GM19238 (cell line): ENCODE data around the gene BCAR3.
A peak's percentile ranks its signal among the peaks of the same experiment; 100 is the strongest.

Experiments used
- DNase-seq: peaks from one replicate; pipeline ENCODE4 v3.0.0; 2011; ENCODE audit warnings: low spot score; ENCODE audit not compliant: insufficient read length

BCAR3 gene

GRCh38 chr1:93598861-93599439 is 82.7 kb downstream of the BCAR3 start:
- DNase-seq = no peak

- DNase-seq = no peak
Measured at GRCh38 chr1:93598396-93598795, 83.2 kb downstream of the BCAR3 start.

DNA sequence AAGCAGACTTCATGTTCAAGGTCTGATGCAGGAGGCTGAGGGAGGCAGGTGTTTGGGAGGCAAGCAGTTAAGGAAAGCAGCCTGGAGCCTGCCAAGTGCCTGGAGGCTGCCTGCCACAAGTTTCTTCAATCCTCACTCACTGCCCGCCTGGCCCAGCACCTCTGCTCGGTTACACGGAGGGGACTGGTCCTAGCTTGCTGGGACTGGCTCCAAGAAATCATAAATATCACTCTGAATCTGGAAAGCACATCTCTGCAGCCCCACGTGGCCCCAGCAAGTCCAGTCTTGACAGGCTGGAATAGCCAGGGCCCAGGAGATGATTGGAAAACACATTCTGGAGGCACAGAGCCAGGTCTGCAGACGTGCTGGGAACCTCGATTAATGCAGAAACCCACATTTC is 83.9 kb downstream of the BCAR3 start:
- DNase-seq = no peak

GRCh38 chr1:93596329-93597089 is 85.1 kb downstream of the BCAR3 start:
- no peak for DNase-seq

DNA sequence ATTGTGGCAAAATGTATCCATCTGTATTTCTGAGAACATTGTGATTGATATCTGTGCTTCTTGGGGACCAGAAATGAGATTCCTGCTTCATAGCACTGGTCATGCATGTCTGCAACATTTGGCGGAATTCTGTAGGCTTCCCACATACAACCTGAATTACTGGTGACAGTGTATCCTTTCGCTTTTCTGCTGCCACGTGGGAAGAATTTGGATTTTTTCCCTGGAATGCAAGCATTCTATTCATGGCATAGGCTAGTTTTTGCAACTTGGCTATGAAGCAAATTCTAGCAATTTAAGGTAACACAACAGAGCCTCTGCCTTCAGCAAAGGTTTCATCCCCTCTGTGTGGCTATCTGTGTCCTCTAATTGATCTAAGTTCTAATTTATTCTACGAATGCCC is 85.9 kb downstream of the BCAR3 start:
- no peak for DNase-seq

- no peak for DNase-seq
Measured at GRCh38 chr1:93595266-93595665, 86.4 kb downstream of the BCAR3 start.

DNA sequence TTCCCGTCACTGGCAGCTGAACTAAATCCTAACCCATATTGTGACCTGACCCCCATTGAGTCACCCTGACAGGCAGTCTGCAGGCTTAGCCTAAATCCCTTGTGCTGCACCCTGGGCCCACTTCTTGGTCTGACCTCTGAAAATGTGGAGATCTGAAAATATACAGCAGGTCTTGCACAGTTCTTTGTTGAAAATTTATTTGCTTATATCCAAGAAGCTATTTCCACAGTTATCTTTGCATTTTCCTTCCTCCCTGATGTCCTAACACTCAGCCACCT is 87.1 kb downstream of the BCAR3 start:
- no peak for DNase-seq

- DNase-seq = no peak
Measured at GRCh38 chr1:93593854-93594602, 87.6 kb downstream of the BCAR3 start.

GRCh38 chr1:93592551-93592949 is 89.1 kb downstream of the BCAR3 start:
- DNase-seq = no peak

GRCh38 chr1:93591676-93592550 is 89.7 kb downstream of the BCAR3 start:
- DNase-seq = peak; percentile 63

DNA sequence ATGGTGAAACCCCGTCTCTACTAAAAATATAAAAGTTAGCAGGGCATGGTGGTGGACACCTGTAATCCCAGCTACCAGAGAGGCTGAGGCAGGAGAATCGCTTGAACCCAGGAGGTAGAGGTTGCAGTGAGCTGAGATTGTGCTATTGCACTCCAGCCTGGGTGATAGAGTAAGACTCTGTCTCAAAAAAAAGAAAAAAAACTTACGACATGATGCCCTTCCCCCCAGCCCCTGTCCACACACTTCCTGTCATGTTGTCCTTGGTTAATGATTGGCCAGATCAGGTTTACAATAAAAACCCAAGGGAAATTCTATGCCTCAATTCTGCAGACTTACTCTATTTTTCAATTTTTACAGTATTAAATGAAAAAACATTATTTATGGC is 90.4 kb downstream of the BCAR3 start:
- peak; percentile 22 for DNase-seq

DNA sequence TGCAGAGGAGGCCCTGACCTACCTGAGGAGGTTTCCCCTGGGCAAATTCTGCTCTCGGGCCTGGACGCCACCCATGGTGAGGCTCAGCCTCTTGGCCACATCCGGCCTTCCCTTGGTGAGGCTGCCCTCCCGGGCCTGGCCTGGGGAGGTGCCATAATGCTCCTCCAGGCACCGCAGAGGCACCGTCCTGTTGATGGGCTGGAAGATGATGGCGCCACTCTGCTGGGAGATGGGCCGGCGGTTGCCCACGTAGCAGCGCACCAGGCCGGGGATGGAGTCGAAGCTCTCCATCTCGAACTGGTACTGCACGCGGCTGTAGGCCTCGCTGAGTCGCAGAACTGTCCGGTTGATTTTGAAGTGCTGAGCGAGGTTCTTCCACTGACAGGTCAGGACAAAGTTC is 92.7 kb downstream of the BCAR3 start:
- no peak for DNase-seq

DNA sequence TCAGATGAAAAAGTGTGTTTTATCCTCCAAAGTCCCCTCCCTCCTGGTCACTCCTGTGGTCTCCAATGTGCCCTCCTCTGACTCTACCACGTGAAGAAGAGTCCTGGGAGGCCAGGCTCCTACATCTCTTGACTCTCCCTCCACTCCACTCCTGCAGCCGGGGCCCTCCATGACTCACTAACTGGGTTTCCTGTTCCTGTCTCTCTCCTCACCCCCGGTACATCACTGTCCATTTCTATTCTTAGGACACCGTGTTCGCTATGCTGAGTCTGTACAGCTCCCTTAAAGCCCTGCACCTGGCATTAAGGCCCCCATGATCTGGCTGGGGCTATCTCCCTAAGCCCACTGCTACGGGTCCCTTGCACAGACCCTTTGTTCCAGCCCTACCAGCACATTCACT is 93.4 kb downstream of the BCAR3 start:
- DNase-seq = no peak

DNA sequence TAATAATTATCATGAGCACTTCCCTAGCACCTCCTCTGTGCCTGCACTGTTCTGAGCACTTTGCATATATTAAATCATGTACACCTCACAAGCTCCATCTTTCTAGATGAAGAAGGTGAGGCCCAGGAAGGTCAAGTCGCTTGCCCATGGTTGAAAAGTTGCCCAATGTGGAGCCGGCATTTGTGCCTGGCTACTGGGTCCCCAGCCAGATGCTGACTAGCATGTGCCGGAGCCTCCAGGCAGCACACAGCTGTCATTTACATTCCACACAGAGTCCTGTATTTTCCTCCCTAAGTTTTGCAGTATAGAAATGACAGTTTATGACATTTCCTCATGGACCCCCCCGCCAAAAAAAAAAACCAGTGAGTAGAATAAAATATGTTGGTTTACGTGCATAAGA is 94.3 kb downstream of the BCAR3 start:
- DNase-seq = no peak

GRCh38 chr1:93585059-93585966 is 96.3 kb downstream of the BCAR3 start:
- no peak for DNase-seq

GRCh38 chr1:93584261-93585003 is 97.2 kb downstream of the BCAR3 start:
- DNase-seq = no peak

GRCh38 chr1:93581917-93582850 is 99.5 kb downstream of the BCAR3 start:
- no peak for DNase-seq

GRCh38 chr1:93579891-93580290 is 101.7 kb downstream of the BCAR3 start:
- DNase-seq = no peak
